BLaER1 treated with 17β-estradiol and CSF1 and Interleukin-3, amounts not matched to agents 10 nM and 100 nM (cell line): Measurements from ENCODE around the gene CORO1C.

Source experiments
- H3K27ac ChIP-seq, 11 experiments: shearing (Covaris generic); formaldehyde crosslinking; 2 replicates each; pipeline ENCODE4 v1.8.1; 2022
- H3K27me3 ChIP-seq, 11 experiments: shearing (Covaris generic); formaldehyde crosslinking; 2 replicates each; pipeline ENCODE4 v1.8.1; 2022
- H3K36me3 ChIP-seq, 11 experiments: shearing (Covaris generic); formaldehyde crosslinking; 2 replicates each; pipeline ENCODE4 v1.8.1; 2022
- H3K4me1 ChIP-seq, 10 experiments: shearing (Covaris generic); formaldehyde crosslinking; 2 replicates each; pipeline ENCODE4 v1.8.1; 2022
- H3K4me2 ChIP-seq, 11 experiments: shearing (Covaris generic); formaldehyde crosslinking; 2 replicates each; pipeline ENCODE4 v1.8.1; 2022
- H3K4me3 ChIP-seq, 10 experiments: shearing (Covaris generic); formaldehyde crosslinking; 2 replicates each; pipeline ENCODE4 v1.8.1; 2022
- H3K9ac ChIP-seq, 11 experiments: shearing (Covaris generic); formaldehyde crosslinking; 2 replicates each; pipeline ENCODE4 v1.8.1; 2022
- H3K9me3 ChIP-seq, 11 experiments: shearing (Covaris generic); formaldehyde crosslinking; replicated peaks in 1 of 11; 2 replicates each; pipeline ENCODE4 v1.8.1; 2022
- H4K20me1 ChIP-seq, 11 experiments: shearing (Covaris generic); formaldehyde crosslinking; 2 replicates each; pipeline ENCODE4 v1.8.1; 2022
- Cebpa-rat ChIP-seq, 11 experiments: shearing (Covaris generic); IDR thresholded peaks; 2 replicates each; pipeline ENCODE4 v1.8.1; 2022

Gene CORO1C

DNA sequence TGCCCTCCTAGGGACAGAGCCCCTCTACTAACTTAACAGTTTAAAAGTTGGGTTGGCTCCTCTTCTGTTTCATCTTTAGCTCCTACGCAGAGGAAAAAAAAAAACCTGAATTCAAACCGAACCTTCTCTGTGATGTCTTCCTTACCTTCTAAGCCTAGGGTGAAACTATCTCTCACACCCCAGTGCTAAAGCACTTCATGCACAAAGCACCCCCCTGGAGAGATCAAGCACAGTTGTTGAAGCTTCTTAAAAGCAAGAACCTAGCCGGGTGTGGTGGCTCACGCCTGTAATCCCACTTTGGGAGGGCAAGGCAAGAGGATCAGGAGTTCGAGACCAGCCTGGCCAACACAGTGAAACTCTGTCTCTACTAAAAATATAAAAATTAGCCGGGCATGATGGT, 37.6 kb downstream of the CORO1C start:
- no peak overlapping the region for H3K4me3 ChIP-seq

GRCh38 chr12:108693186-108693730, 38.1 kb downstream of the CORO1C start:
- peaks cover 0 to 74% (median 38%) of the 10 kb centered on the region in 11 experiments; a peak in 15 of 22 replicates for H4K20me1 ChIP-seq
- H3K4me3 ChIP-seq = no peak overlapping the region
- TF ChIP-seq Cebpa-rat (IDR thresholded peaks at IDR 0.05) = no peak
- H3K27me3 ChIP-seq = no peaks in the 10 kb centered on the region
- H3K4me1 ChIP-seq = peaks cover 59 to 93% (median 61%) of the 10 kb centered on the region in 10 experiments
- peaks cover 21 to 55% (median 33%) of the 10 kb centered on the region in 11 experiments; a peak in 21 of 22 replicates for H3K36me3 ChIP-seq
- no peaks in the 10 kb centered on the region for H3K9me3 ChIP-seq
- peak overlapping the region in 2 of 11 experiments; percentile 53 to 88; a peak in 4 of 22 replicates for H3K27ac ChIP-seq
- 0 out of 22 replicates have a peak overlapping the region, but pooled peaks of 1 of the 11 experiments have one; percentile 13 for H3K9ac ChIP-seq
- H3K4me2 ChIP-seq = peak overlapping the region in 3 of 11 experiments; percentile 84 to 96 (median 92); a peak in 5 of 22 replicates

More for the DNA sequence above, 37.6 kb downstream of the CORO1C start:
- Histone ChIP-seq H3K4me1 (peaks cover 54 to 88% (median 56%) of the 10 kb centered on the region in 10 experiments), H3K4me2 (peak overlapping the region in 2 of 11 experiments; percentile 92 to 96; a peak in 2 of 22 replicates), H3K36me3 (peaks cover 25 to 55% (median 34%) of the 10 kb centered on the region in 11 experiments; a peak in 21 of 22 replicates), H3K9me3 (no peaks in the 10 kb centered on the region), H4K20me1 (peaks cover 0 to 69% (median 40%) of the 10 kb centered on the region in 11 experiments; a peak in 15 of 22 replicates), H3K27me3 (no peaks in the 10 kb centered on the region), H3K27ac (peak overlapping the region in 1 of 11 experiments; percentile 88; a peak in 2 of 22 replicates), H3K9ac (0 out of 22 replicates have a peak overlapping the region, but pooled peaks of 1 of the 11 experiments have one; percentile 13)
- no peak for TF ChIP-seq Cebpa-rat (IDR thresholded peaks at IDR 0.05)

- H3K4me2 ChIP-seq = peak overlapping the region; percentile 79 to 96 (median 87)
- H3K4me3 ChIP-seq = peak overlapping the region in 6 of 10 experiments; percentile 18 to 54 (median 33); a peak in 10 of 20 replicates
- peak overlapping the region; percentile 53 to 88 (median 83); a peak in 20 of 22 replicates for H3K27ac ChIP-seq
- peaks cover 59 to 93% (median 66%) of the 10 kb centered on the region in 10 experiments for H3K4me1 ChIP-seq
- TF ChIP-seq Cebpa-rat (IDR thresholded peaks at IDR 0.05) = no peak
- H3K36me3 ChIP-seq = peaks cover 15 to 55% (median 22%) of the 10 kb centered on the region in 11 experiments; a peak in 21 of 22 replicates
- H3K9me3 ChIP-seq = no peaks in the 10 kb centered on the region
- peak overlapping the region; percentile 52 to 79 (median 67); a peak in 19 of 22 replicates for H3K9ac ChIP-seq
- H4K20me1 ChIP-seq = peaks cover 0 to 68% (median 29%) of the 10 kb centered on the region in 11 experiments; a peak in 13 of 22 replicates
- no peaks in the 10 kb centered on the region for H3K27me3 ChIP-seq
Measured at GRCh38 chr12:108691998-108692808, 39.1 kb downstream of the CORO1C start.

GRCh38 chr12:108691175-108691997, 39.9 kb downstream of the CORO1C start:
- peak overlapping the region; percentile 54 to 88 (median 83) for H3K27ac ChIP-seq
- H3K4me3 ChIP-seq = peak overlapping the region in 9 of 10 experiments; percentile 10 to 62 (median 42); a peak in 15 of 20 replicates

DNA sequence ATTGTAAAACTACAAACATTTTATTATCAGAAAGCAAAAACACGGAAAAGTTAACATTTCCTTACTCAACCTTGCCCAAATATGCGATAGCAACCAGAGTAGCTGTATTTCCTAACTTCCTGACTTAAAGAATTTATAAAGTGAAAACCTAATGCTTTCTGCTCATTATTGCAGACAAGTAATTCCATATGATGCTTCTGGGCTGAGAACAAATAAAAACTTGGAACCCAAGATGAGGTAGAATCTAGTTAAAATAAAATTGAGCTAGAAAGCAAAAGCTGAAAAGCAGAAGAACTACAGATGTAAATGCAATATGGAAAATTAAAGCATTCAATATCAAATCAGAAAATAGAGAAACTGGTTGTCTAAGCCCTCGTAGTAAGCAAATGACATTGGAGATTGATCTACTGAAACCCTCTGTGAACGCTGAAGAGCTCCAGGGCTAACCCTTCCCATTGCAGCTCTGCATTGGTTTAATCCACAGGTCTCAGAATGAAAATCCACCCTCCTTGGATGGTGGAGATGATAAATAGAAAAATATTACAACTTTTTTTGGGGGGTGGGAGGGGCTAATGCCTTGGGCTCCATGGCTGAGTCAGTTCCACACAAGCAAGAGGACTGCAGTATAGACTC, 40.7 kb downstream of the CORO1C start:
- Histone ChIP-seq H3K27me3 (no peaks in the 10 kb centered on the region), H4K20me1 (peaks cover 0 to 71% (median 35%) of the 10 kb centered on the region in 11 experiments; a peak in 17 of 22 replicates), H3K9me3 (no peaks in the 10 kb centered on the region), H3K4me3 (peak overlapping the region in 9 of 10 experiments; percentile 10 to 62 (median 42); a peak in 12 of 20 replicates), H3K36me3 (peaks cover 10 to 48% (median 19%) of the 10 kb centered on the region in 11 experiments; a peak in 21 of 22 replicates), H3K4me1 (peaks cover 58 to 93% (median 69%) of the 10 kb centered on the region in 10 experiments), H3K4me2 (peak overlapping the region; percentile 79 to 96 (median 87)), H3K27ac (peak overlapping the region; percentile 54 to 88 (median 83); a peak in 21 of 22 replicates), H3K9ac (peak overlapping the region; percentile 52 to 80 (median 72); a peak in 20 of 22 replicates)
- no peak for TF ChIP-seq Cebpa-rat (IDR thresholded peaks at IDR 0.05)

More at GRCh38 chr12:108691175-108691997, 39.9 kb downstream of the CORO1C start:
- H3K4me1 ChIP-seq = peaks cover 57 to 93% (median 68%) of the 10 kb centered on the region in 10 experiments
- no peaks in the 10 kb centered on the region for H3K9me3 ChIP-seq
- peak overlapping the region; percentile 52 to 80 (median 72) for H3K9ac ChIP-seq
- H3K4me2 ChIP-seq = peak overlapping the region; percentile 79 to 96 (median 87)
- peaks cover 11 to 55% (median 21%) of the 10 kb centered on the region in 11 experiments; a peak in 21 of 22 replicates for H3K36me3 ChIP-seq
- peaks cover 0 to 69% (median 33%) of the 10 kb centered on the region in 11 experiments; a peak in 16 of 22 replicates for H4K20me1 ChIP-seq
- no peak for TF ChIP-seq Cebpa-rat (IDR thresholded peaks at IDR 0.05)
- no peaks in the 10 kb centered on the region for H3K27me3 ChIP-seq

DNA sequence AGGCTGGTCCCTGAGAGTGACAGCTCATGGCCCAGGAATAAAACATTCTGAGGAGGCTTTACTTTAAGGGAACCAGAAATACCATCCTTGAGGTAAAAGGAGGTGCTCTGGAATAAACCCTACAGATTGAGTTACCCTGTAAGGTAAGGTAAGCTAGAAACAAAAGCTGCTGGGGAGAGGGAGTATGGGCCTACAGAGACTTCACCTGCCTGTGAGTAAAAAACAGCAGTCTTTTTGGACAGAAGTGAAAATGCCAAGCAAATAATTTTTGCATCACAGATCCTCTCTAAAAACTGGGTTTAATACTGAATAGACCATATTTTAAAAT, 41.2 kb downstream of the CORO1C start:
- peaks cover 63 to 93% (median 74%) of the 10 kb centered on the region in 10 experiments for H3K4me1 ChIP-seq
- H3K4me3 ChIP-seq = peak overlapping the region in 2 of 10 experiments; percentile 42 to 50; a peak in 2 of 20 replicates
- TF ChIP-seq Cebpa-rat (IDR thresholded peaks at IDR 0.05) = no peak

More for the DNA sequence above, 41.2 kb downstream of the CORO1C start:
- no peaks in the 10 kb centered on the region for H3K9me3 ChIP-seq
- H3K9ac ChIP-seq = peak overlapping the region in 7 of 11 experiments; percentile 25 to 80 (median 70); a peak in 10 of 22 replicates
- peaks cover 5 to 43% (median 14%) of the 10 kb centered on the region in 11 experiments; a peak in 21 of 22 replicates for H3K36me3 ChIP-seq
- peaks cover 0 to 76% (median 37%) of the 10 kb centered on the region in 11 experiments; a peak in 17 of 22 replicates for H4K20me1 ChIP-seq
- no peaks in the 10 kb centered on the region for H3K27me3 ChIP-seq
- H3K27ac ChIP-seq = peak overlapping the region in 9 of 11 experiments; percentile 32 to 88 (median 84); a peak in 16 of 22 replicates
- peak overlapping the region; percentile 79 to 96 (median 87) for H3K4me2 ChIP-seq
